Activated CD4-positive, alpha-beta memory T cell treated with anti-CD3 and anti-CD28 coated beads for 36 hours (primary cell): ENCODE results near the gene PGBD2. TPM values are rescaled to one million over a fixed set of nuclear protein-coding genes. Genes with fewer than 3 reads are reported as not detected.
A peak's percentile ranks its signal among the peaks of the same experiment; 100 is the strongest.
"Not testable (repeated sequence)": the region's sequence is repeated elsewhere in the genome, so short reads cannot be mapped to it uniquely, and the experiment has no call there.

ENCODE experiments used
- CTCF ChIA-PET: fragments of 350-600 bp; sonication (Branson Sonifier 250); formaldehyde crosslinking; loops from one replicate; lab custom pipeline; 2021; ENCODE audit warnings: antibody characterized with exemption, inconsistent platforms; lab: Charles Lee
- POLR2A ChIA-PET: fragments of 350-600 bp; sonication (Branson Sonifier 250); formaldehyde crosslinking; loops from one replicate; lab custom pipeline; 2021; ENCODE audit warnings: antibody characterized with exemption; lab: Charles Lee
- DNase-seq: peaks from one replicate; pipeline ENCODE4 v3.0.0-alpha.2; 2020
- H3K27ac Mint-ChIP-seq: one replicate; pipeline ENCODE4 v1.8.0; 2021; ENCODE audit warnings: mixed read lengths
- H3K27me3 Mint-ChIP-seq: one replicate; pipeline ENCODE4 v1.8.0; 2021; ENCODE audit warnings: mixed read lengths
- H3K36me3 Mint-ChIP-seq: one replicate; pipeline ENCODE4 v1.8.0; 2021; ENCODE audit warnings: mixed read lengths
- H3K4me1 Mint-ChIP-seq: one replicate; pipeline ENCODE4 v1.8.0; 2021; ENCODE audit warnings: low read depth, mixed read lengths
- H3K4me3 Mint-ChIP-seq: one replicate; pipeline ENCODE4 v1.8.0; 2021; ENCODE audit warnings: mild to moderate bottlenecking, mixed read lengths
- H3K9me3 Mint-ChIP-seq: one replicate; pipeline ENCODE4 v1.8.0; 2021; ENCODE audit warnings: mixed read lengths
- intact Hi-C: fragments of 100-400 bp; cut with micrococcal nuclease; formaldehyde crosslinking; loops from one replicate; pipeline ENCODE4 v1.15.1; 2023
- total RNA-seq, 2 experiments: library from RNA; stranded (reverse); gene quantifications; one replicate each; pipeline ENCODE4 v1.2.3, GENCODE V29; 2021

PGBD2 gene
- total RNA-seq, 2 experiments from 2014 or later = 4.2 to 4.3 TPM

DNA sequence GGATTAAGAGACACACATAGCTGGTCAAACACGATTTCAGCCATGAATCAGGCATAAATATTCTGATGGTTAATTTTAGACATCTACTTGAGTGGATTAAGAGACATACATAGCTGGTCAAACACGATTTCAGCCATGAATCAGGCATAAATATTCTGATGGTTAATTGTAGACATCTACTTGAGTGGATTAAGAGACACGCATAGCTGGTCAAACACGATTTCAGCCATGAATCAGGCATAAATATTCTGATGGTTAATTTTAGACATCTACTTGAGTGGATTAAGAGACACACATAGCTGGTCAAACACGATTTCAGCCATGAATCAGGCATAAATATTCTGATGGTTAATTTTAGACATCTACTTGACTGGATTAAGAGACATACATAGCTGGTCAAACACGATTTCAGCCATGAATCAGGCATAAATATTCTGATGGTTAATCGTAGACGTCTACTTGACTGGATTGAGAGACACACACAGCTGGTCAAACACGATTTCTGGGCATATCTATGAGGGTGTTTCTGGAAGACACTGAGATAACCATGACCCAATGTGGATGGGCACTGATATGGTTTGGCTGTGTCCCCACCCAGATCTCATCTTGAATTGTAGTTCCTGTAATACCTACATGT lies 32.3 kb downstream of the PGBD2 start:
- POLR2A ChIA-PET, DNase-seq, CTCF ChIA-PET, intact Hi-C loops, H3K9me3 Mint-ChIP-seq, H3K27me3 Mint-ChIP-seq, H3K4me3 Mint-ChIP-seq, H3K27ac Mint-ChIP-seq, H3K36me3 Mint-ChIP-seq, H3K4me1 Mint-ChIP-seq: not testable (repeated sequence)

DNA sequence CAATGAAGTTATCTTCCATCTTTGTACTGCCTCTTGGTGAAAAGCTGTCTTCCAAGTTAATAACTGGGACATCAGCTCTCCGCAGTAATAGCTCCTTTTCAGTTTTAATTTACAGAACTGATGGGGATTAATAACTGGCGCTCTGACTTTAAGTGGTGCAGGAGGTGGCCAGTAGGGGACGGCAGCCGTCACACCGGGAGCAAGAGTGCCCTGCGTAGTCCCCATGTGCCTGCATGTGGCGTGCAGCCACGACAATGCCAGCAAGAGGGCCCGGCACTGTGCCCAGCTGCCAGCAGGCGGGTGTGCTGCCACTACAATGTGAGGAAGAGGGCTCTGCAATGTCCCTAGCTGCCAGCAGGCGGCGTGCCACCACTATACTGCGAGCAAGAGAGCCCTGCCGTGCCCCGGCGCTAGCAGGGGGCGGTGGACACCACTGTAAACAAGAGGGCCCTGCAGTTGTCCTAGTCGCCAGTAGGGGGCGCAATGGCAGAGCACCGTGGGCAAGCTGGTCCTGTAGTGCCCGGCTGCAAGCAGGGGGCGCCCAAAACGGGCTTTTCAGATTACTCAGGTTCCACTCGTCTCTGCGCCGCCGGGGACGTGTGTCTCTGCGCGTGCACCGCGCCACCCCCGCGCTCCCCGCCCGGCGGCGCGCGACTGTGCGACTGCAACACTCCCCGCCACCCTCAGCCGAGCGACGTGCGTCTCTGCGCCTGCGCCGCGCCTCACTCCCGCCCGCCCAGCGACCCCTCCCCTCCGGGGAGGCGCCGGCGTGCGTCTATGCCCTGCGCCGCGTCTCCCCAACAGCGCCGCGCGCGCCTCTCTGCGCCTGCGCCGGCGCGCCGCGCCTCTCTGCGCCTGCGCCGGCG lies 38.3 kb downstream of the PGBD2 start:
- H3K27me3 Mint-ChIP-seq, H3K27ac Mint-ChIP-seq, H3K9me3 Mint-ChIP-seq, H3K4me1 Mint-ChIP-seq, H3K36me3 Mint-ChIP-seq, H3K4me3 Mint-ChIP-seq, CTCF ChIA-PET, intact Hi-C loops, POLR2A ChIA-PET: not testable (repeated sequence)
- DNase-seq = peak; percentile 27

DNA sequence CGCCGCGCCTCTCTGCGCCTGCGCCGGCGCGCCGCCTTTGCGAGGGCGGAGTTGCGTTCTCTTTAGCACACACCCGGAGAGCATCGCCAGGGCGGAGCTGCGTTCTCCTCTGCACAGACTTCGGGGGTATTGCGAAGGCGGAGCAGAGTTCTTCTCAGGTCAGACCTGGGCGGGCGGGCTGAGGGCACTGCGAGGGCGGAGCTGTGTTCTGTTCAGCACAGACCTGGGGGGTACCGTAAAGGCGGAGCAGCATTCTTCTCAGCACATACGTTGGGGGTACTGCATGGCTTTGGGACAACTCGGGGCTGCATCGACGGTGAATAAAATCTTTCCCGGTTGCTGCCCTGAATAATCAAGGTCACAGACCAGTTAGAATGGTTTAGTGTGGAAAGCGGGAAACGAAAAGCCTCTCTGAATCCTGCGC lies 39.0 kb downstream of the PGBD2 start:
- CTCF ChIA-PET = not testable (repeated sequence)
- peak; percentile 40 for DNase-seq

DNA sequence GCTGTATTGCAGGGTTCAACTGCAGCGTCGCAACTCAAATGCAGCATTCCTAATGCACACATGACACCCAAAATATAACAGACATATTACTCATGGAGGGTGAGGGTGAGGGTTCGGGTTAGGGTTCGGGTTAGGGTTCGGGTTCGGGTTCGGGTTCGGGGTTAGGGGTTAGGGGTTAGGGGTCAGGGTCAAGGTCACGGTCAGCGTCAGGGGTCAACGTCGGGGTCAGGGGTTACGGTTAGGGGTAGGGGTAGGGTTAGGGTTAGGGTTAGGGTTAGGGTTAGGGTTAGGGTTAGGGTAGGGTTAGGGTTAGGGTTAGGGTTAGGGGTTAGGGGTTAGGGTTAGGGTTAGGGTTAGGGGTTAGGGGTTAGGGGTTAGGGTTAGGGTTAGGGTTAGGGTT lies 39.4 kb downstream of the PGBD2 start:
- H3K27ac Mint-ChIP-seq, H3K9me3 Mint-ChIP-seq, H3K4me1 Mint-ChIP-seq, intact Hi-C loops, H3K36me3 Mint-ChIP-seq, CTCF ChIA-PET, POLR2A ChIA-PET, H3K4me3 Mint-ChIP-seq, H3K27me3 Mint-ChIP-seq: not testable (repeated sequence)
- DNase-seq = peak; percentile 31

More for the DNA sequence above, 39.0 kb downstream of the PGBD2 start:
- H3K4me1 Mint-ChIP-seq, H3K4me3 Mint-ChIP-seq, H3K36me3 Mint-ChIP-seq, H3K27me3 Mint-ChIP-seq, H3K9me3 Mint-ChIP-seq, intact Hi-C loops, H3K27ac Mint-ChIP-seq, POLR2A ChIA-PET: not testable (repeated sequence)

DNA sequence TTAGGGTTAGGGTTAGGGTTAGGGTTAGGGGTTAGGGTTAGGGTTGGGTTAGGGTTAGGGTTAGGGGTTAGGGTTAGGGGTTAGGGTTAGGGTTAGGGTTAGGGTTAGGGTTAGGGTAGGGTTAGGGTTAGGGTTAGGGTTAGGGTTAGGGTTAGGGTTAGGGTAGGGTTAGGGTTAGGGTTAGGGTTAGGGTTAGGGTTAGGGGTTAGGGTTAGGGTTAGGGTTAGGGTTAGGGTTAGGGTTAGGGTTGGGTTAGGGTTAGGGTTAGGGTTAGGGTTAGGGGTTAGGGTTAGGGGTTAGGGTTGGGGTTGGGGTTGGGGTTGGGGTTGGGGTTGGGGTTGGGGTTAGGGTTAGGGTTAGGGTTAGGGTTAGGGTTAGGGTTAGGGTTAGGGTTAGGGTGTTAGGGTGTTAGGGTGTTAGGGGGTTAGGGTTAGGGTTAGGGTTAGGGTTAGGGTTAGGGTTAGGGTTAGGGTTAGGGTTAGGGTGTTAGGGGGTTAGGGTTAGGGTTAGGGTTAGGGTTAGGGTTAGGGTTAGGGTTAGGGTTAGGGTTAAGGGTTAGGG lies 39.9 kb downstream of the PGBD2 start:
- H3K9me3 Mint-ChIP-seq, H3K4me1 Mint-ChIP-seq, CTCF ChIA-PET, H3K27me3 Mint-ChIP-seq, intact Hi-C loops, H3K27ac Mint-ChIP-seq, H3K36me3 Mint-ChIP-seq, POLR2A ChIA-PET, DNase-seq, H3K4me3 Mint-ChIP-seq: not testable (repeated sequence)

Other genes with a start within 250 kb of the PGBD2 start
- gene OR14I1, start 203.5 kb upstream of the PGBD2 start, total RNA-seq = not detected
- gene LYPD8, start 150.5 kb upstream of the PGBD2 start, total RNA-seq = not detected
- 10 to 100 TPM; 19.7 to 19.9 TPM for gene SH3BP5L, start 80.3 kb upstream of the PGBD2 start, total RNA-seq
- gene ZNF672, start 68.0 kb upstream of the PGBD2 start, total RNA-seq = 10 to 100 TPM; 50.3 to 51.4 TPM
- 10 to 100 TPM; 60.4 to 65.9 TPM for gene ZNF692, start 47.1 kb upstream of the PGBD2 start, total RNA-seq